ENCODE results near the gene BDKRB2.

The BDKRB2 gene

GRCh38 chr14:96198430-96199130, 6.1 kb upstream of the BDKRB2 start:
- DNase-seq (ENCODE audit: low read depth) = no peak

GRCh38 chr14:96201157-96201556, 3.5 kb upstream of the BDKRB2 start:
- DNase-seq (ENCODE audit: low read depth) = no peak

GRCh38 chr14:96201965-96202364, 2.7 kb upstream of the BDKRB2 start:
- DNase-seq (ENCODE audit: low read depth) = no peak

GRCh38 chr14:96202441-96203094, 2.1 kb upstream of the BDKRB2 start:
- DNase-seq (ENCODE audit: low read depth) = no peak

- no peak for DNase-seq (ENCODE audit: low read depth)
These were observed 1.5 kb upstream of the BDKRB2 start for GRCh38 chr14:96203116-96203515.

GRCh38 chr14:96203635-96204034, 1.0 kb upstream of the BDKRB2 start:
- no peak for DNase-seq (ENCODE audit: low read depth)

- no peak for DNase-seq (ENCODE audit: low read depth)
These were observed 679 bp downstream of the BDKRB2 start for GRCh38 chr14:96205059-96205977.

GRCh38 chr14:96205978-96206360, 1.3 kb downstream of the BDKRB2 start:
- DNase-seq (ENCODE audit: low read depth) = no peak

- no peak for DNase-seq (ENCODE audit: low read depth)
These were observed 1.8 kb downstream of the BDKRB2 start for GRCh38 chr14:96206461-96206860.

- DNase-seq (ENCODE audit: low read depth) = no peak
These were observed 3.0 kb downstream of the BDKRB2 start for GRCh38 chr14:96207686-96208085.

- no peak for DNase-seq (ENCODE audit: low read depth)
These were observed 4.1 kb downstream of the BDKRB2 start for GRCh38 chr14:96208739-96209138.

- no peak for DNase-seq (ENCODE audit: low read depth)
These were observed 7.5 kb downstream of the BDKRB2 start for GRCh38 chr14:96212140-96212539.

- DNase-seq (ENCODE audit: low read depth) = no peak
These were observed 8.3 kb downstream of the BDKRB2 start for GRCh38 chr14:96212896-96213295.

- no peak for DNase-seq (ENCODE audit: low read depth)
These were observed 9.3 kb downstream of the BDKRB2 start for GRCh38 chr14:96213871-96214465.

- no peak for DNase-seq (ENCODE audit: low read depth)
These were observed 10.2 kb downstream of the BDKRB2 start for GRCh38 chr14:96214793-96215192.

GRCh38 chr14:96215452-96216244, 11.0 kb downstream of the BDKRB2 start:
- DNase-seq (ENCODE audit: low read depth) = no peak

GRCh38 chr14:96216627-96217026, 12.0 kb downstream of the BDKRB2 start:
- DNase-seq (ENCODE audit: low read depth) = no peak

- DNase-seq (ENCODE audit: low read depth) = no peak
These were observed 12.8 kb downstream of the BDKRB2 start for GRCh38 chr14:96217376-96217913.

GRCh38 chr14:96221109-96221650, 16.5 kb downstream of the BDKRB2 start:
- no peak for DNase-seq (ENCODE audit: low read depth)

- no peak for DNase-seq (ENCODE audit: low read depth)
These were observed 17.2 kb downstream of the BDKRB2 start for GRCh38 chr14:96221841-96222240.

GRCh38 chr14:96224480-96225096, 19.9 kb downstream of the BDKRB2 start:
- DNase-seq (ENCODE audit: low read depth) = no peak
